Measurements from ENCODE around the gene TBC1D2B. TPM values are rescaled to one million over a fixed set of nuclear protein-coding genes. Genes with fewer than 3 reads are reported as not detected.

TBC1D2B gene
- polyA plus RNA-seq, 1 donor (not counting 4 experiments of a cell fraction or from before 2014, with no cell fraction given), result 27.0 TPM

- FAIRE-seq, result no peak
Measured at GRCh38 chr15:78018445-78018844, 59.1 kb downstream of the TBC1D2B start.

GRCh38 chr15:78016860-78017259 is 60.7 kb downstream of the TBC1D2B start:
- Histone ChIP-seq H3K27me3 (ENCODE audit: control insufficient read depth, extremely low read depth, insufficient read depth, low read length) (no peaks in the 10 kb centered on the region), H3K9me1 (ENCODE audit: control insufficient read depth, extremely low read depth, insufficient read depth, low read length) (no peaks in the 10 kb centered on the region), H4K20me1 (ENCODE audit: control insufficient read depth, extremely low read depth, insufficient read depth, low read length) (no peaks in the 10 kb centered on the region), H3K9ac (ENCODE audit: control insufficient read depth, extremely low read depth, insufficient read depth, low read length) (no peak overlapping the region), H3K79me2 (ENCODE audit: control insufficient read depth, insufficient read depth, low read length) (no peaks in the 10 kb centered on the region), H3K4me3 (ENCODE audit: control insufficient read depth in 2 of 3, extremely low read depth in 1 of 3, insufficient read depth in 2 of 3, low read depth in 1 of 3, low read length in 3 of 3) (no peak overlapping the region), H3K4me1 (ENCODE audit: control insufficient read depth, extremely low read depth, insufficient read depth, low read length) (peaks cover 9% of the 10 kb centered on the region), H3K9me3 (ENCODE audit: control insufficient read depth, low read depth, low read length) (no peaks in the 10 kb centered on the region), H3K36me3 (ENCODE audit: control insufficient read depth in 2 of 2, extremely low read depth in 1 of 2, insufficient read depth in 2 of 2, low read length in 2 of 2) (peaks cover 8 to 15% of the 10 kb centered on the region in 2 experiments), H2AFZ (ENCODE audit: control insufficient read depth, low read length) (no peak overlapping the region), H3K27ac (ENCODE audit: control insufficient read depth, insufficient read depth, low read length) (no peak overlapping the region), H3K4me2 (ENCODE audit: control insufficient read depth, extremely low read depth, insufficient read depth, low read depth, low read length) (no peak overlapping the region)
- TF ChIP-seq EZH2 (IDR thresholded peaks at IDR 0.05; ENCODE audit: low read length) (no peak), CTCF (optimal IDR thresholded peaks at IDR 0.05 in 1 of 3, IDR thresholded peaks at IDR 0.05 in 1 of 3, conservative IDR thresholded peaks at IDR 0.05 in 1 of 3; ENCODE audit: extremely low read depth in 1 of 3, insufficient read depth in 2 of 3, low read length in 3 of 3) (no peak)
- DNase-seq (ENCODE audit: low read depth, low spot score) (no peak), FAIRE-seq (no peak)
- dilution Hi-C loops (cut with MboI; ENCODE audit: extremely low pct_ligation_motif_present, low sequenced_read_pairs), result no loop called here

More at GRCh38 chr15:78018445-78018844, 59.1 kb downstream of the TBC1D2B start:
- TF ChIP-seq EZH2 (IDR thresholded peaks at IDR 0.05; ENCODE audit: low read length) (no peak), CTCF (optimal IDR thresholded peaks at IDR 0.05 in 1 of 3, IDR thresholded peaks at IDR 0.05 in 1 of 3, conservative IDR thresholded peaks at IDR 0.05 in 1 of 3; ENCODE audit: extremely low read depth in 1 of 3, insufficient read depth in 2 of 3, low read length in 3 of 3) (no peak)
- no peaks in the 10 kb centered on the region for H3K79me2 ChIP-seq (ENCODE audit: control insufficient read depth, insufficient read depth, low read length)
- peaks cover 9% of the 10 kb centered on the region for H3K4me1 ChIP-seq (ENCODE audit: control insufficient read depth, extremely low read depth, insufficient read depth, low read length)
- H3K4me2 ChIP-seq (ENCODE audit: control insufficient read depth, extremely low read depth, insufficient read depth, low read depth, low read length), result no peak overlapping the region
- H3K9me1 ChIP-seq (ENCODE audit: control insufficient read depth, extremely low read depth, insufficient read depth, low read length), result no peaks in the 10 kb centered on the region
- dilution Hi-C loops (cut with MboI; ENCODE audit: extremely low pct_ligation_motif_present, low sequenced_read_pairs), result no loop called here
- H3K4me3 ChIP-seq (ENCODE audit: control insufficient read depth in 2 of 3, extremely low read depth in 1 of 3, insufficient read depth in 2 of 3, low read depth in 1 of 3, low read length in 3 of 3), result no peak overlapping the region
- no peaks in the 10 kb centered on the region for H4K20me1 ChIP-seq (ENCODE audit: control insufficient read depth, extremely low read depth, insufficient read depth, low read length)
- H2AFZ ChIP-seq (ENCODE audit: control insufficient read depth, low read length), result no peak overlapping the region
- peaks cover 9 to 12% of the 10 kb centered on the region in 2 experiments for H3K36me3 ChIP-seq (ENCODE audit: control insufficient read depth in 2 of 2, extremely low read depth in 1 of 2, insufficient read depth in 2 of 2, low read length in 2 of 2)
- H3K9ac ChIP-seq (ENCODE audit: control insufficient read depth, extremely low read depth, insufficient read depth, low read length), result no peak overlapping the region
- no peaks in the 10 kb centered on the region for H3K9me3 ChIP-seq (ENCODE audit: control insufficient read depth, low read depth, low read length)
- no peak for DNase-seq (ENCODE audit: low read depth, low spot score)
- H3K27ac ChIP-seq (ENCODE audit: control insufficient read depth, insufficient read depth, low read length), result no peak overlapping the region
- no peaks in the 10 kb centered on the region for H3K27me3 ChIP-seq (ENCODE audit: control insufficient read depth, extremely low read depth, insufficient read depth, low read length)

Data from keratinocyte (primary cell).